Measurements from ENCODE around the gene NUDT22. TPM values are rescaled to one million over a fixed set of nuclear protein-coding genes. Genes with fewer than 3 reads are reported as not detected.
A peak's percentile ranks its signal among the peaks of the same experiment; 100 is the strongest.

NUDT22 gene
- polyA plus RNA-seq, 2 of the 4 experiments (the other 2 are of a cell fraction): 21.5 to 33.2 TPM

DNA sequence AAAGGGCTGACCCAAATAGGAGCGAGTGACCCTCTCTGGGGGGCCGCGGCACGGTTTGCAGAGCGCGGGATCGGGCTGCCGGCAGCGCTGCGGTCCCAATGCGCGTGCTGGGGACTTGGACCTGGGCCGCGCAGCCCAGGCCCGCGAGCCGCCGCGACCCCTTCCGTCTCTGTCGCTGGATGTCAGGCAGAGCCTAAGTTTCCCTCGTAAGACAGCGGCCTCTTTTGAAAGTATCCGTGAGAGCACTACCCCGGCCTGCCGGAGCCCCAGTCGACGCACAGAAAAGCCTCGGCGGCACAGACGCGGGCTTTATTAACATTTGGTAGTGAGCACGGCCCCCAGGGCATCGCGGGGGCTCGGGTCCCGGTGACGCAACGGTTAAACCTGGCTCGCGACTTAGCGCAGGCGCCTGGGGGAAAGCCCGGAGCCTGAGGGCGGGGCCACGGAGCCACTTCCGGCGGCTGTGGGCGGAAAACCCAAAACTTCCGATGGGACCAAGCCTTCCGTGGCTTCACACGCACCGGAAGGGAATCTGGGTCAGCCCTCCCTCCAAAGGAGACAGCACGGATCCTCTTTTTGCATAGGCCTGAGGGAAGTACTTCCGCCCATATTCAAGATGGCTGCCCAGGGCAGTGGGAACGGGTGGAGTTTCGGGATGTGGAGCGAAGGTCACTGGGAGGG is 43.6 kb downstream of the NUDT22 start (continued):
- TF ChIP-seq, protein P1, sequence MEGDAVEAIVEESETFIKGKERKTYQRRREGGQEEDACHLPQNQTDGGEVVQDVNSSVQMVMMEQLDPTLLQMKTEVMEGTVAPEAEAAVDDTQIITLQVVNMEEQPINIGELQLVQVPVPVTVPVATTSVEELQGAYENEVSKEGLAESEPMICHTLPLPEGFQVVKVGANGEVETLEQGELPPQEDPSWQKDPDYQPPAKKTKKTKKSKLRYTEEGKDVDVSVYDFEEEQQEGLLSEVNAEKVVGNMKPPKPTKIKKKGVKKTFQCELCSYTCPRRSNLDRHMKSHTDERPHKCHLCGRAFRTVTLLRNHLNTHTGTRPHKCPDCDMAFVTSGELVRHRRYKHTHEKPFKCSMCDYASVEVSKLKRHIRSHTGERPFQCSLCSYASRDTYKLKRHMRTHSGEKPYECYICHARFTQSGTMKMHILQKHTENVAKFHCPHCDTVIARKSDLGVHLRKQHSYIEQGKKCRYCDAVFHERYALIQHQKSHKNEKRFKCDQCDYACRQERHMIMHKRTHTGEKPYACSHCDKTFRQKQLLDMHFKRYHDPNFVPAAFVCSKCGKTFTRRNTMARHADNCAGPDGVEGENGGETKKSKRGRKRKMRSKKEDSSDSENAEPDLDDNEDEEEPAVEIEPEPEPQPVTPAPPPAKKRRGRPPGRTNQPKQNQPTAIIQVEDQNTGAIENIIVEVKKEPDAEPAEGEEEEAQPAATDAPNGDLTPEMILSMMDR (IDR thresholded peaks at IDR 0.05): peak; percentile 12; the same call in 1 of the 3 replicates
- TF ChIP-seq TP53 (CRISPR knock-in tag; IDR thresholded peaks at IDR 0.05): 0 out of 2 replicates have a peak, but pooled peaks have one; percentile 27
- TF ChIP-seq, protein P2, sequence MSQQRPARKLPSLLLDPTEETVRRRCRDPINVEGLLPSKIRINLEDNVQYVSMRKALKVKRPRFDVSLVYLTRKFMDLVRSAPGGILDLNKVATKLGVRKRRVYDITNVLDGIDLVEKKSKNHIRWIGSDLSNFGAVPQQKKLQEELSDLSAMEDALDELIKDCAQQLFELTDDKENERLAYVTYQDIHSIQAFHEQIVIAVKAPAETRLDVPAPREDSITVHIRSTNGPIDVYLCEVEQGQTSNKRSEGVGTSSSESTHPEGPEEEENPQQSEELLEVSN (IDR thresholded peaks at IDR 0.05; ENCODE audit: borderline replicate concordance, low read depth): peak; percentile 61; the same call in 1 of the 2 replicates

DNA sequence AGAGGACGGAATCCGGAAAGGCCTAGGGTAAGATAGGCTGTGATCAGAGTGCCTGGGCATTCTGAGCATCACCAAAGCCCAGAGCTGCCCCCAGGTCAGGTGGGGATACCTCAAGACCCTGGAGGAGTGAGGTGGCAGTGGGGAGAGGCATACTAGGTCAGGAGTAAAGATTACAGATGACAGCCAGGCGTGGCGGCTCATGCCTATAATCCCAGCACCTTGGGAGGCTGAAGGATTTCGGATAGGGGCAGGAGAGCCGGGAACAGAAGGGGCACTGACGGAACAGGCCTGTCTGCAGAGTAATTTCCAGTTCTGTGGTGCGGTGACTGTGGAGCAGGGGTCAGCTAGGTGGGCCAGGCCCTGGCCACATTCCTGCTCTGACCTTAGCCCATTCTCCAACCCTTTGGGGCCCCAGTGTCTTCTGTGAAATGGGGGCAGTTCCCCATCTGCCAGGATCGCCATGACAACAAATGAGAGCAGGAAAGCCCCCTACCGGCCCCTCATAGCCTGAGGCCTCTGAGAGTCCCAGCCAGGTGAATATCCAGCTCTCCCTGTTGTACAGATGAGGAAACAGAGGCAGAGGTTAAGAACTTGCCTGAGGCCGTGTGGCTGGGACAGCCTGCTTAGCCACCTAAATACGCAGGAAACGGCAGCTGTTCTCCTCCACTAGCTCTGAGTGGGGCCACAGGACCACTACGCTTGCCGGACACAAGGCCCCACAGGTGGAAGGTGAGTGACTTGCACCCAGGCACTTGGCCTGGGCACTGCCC is 49.1 kb downstream of the NUDT22 start:
- H3K4me3 ChIP-seq: no peak overlapping the region
- H3K9me3 ChIP-seq: no peaks in the 10 kb centered on the region
- H3K4me1 ChIP-seq: peaks cover 41% of the 10 kb centered on the region
- no peak for ATAC-seq
- no peak overlapping the region for H3K4me2 ChIP-seq
- WGBS (ENCODE audit: missing lambda C conversion rate): 90% methylated on average over 15 of the region's 15 CpGs
- no peak for DNase-seq (ENCODE audit: low read depth in 1 of 2, low spot score in 1 of 2)
- peak overlapping the region in 1 of 2 experiments; percentile 84; a peak in 3 of 6 replicates for H3K27ac ChIP-seq
- ChIA-PET POLR2A (no interaction called here), CTCF (interaction anchor here (1.0 to 20.5 kb wide), 9 partner anchors 9 to 437 kb away, joined by 3 to 448 read pairs (median 3); partner anchors contain the start of genes CATSPERZ, ESRRA, PLCB3 and PPP1R14B)
- no peak for FAIRE-seq
- TF ChIP-seq, protein P3, sequence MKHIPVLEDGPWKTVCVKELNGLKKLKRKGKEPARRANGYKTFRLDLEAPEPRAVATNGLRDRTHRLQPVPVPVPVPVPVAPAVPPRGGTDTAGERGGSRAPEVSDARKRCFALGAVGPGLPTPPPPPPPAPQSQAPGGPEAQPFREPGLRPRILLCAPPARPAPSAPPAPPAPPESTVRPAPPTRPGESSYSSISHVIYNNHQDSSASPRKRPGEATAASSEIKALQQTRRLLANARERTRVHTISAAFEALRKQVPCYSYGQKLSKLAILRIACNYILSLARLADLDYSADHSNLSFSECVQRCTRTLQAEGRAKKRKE (CRISPR knock-in tag; IDR thresholded peaks at IDR 0.05; ENCODE audit: low read depth): no peak
- no peak for TF ChIP-seq SREBF2 (IDR thresholded peaks at IDR 0.05)

GRCh38 chr11:64275841-64276240 is 49.8 kb downstream of the NUDT22 start:
- Histone ChIP-seq H3K4me2 (no peak overlapping the region; the same call in 2 of the 3 replicates), H3K27ac (peak overlapping the region in 1 of 2 experiments; percentile 84; a peak in 4 of 6 replicates), H3K9me3 (no peaks in the 10 kb centered on the region), H3K4me1 (peaks cover 41% of the 10 kb centered on the region), H3K4me3 (no peak overlapping the region)
- WGBS (ENCODE audit: missing lambda C conversion rate): 76% methylated on average over 2 of the region's 2 CpGs
- DNase-seq (ENCODE audit: low read depth in 1 of 2, low spot score in 1 of 2) (no peak), FAIRE-seq (no peak), ATAC-seq (no peak)
- POLR2A ChIA-PET: interaction anchor here (1.3 kb wide), 1 partner anchor 9 kb away, joined by 6 read pairs; no protein-coding TSS in a partner anchor
- CTCF ChIA-PET: interaction anchor here (0.8 to 20.5 kb wide), 12 partner anchors 11 to 438 kb away, joined by 3 to 448 read pairs (median 4); partner anchors contain the start of genes CATSPERZ, ESRRA, PLCB3 and PPP1R14B
- TF ChIP-seq, protein P4, sequence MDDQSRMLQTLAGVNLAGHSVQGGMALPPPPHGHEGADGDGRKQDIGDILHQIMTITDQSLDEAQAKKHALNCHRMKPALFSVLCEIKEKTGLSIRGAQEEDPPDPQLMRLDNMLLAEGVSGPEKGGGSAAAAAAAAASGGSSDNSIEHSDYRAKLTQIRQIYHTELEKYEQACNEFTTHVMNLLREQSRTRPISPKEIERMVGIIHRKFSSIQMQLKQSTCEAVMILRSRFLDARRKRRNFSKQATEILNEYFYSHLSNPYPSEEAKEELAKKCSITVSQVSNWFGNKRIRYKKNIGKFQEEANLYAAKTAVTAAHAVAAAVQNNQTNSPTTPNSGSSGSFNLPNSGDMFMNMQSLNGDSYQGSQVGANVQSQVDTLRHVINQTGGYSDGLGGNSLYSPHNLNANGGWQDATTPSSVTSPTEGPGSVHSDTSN (IDR thresholded peaks at IDR 0.05): no peak
- TF ChIP-seq CHD2 (IDR thresholded peaks at IDR 0.05; ENCODE audit: low read length, partially characterized antibody): no peak
- no peak for TF ChIP-seq TP53 (CRISPR knock-in tag; IDR thresholded peaks at IDR 0.05)
- no peak for TF ChIP-seq HDAC2 (IDR thresholded peaks at IDR 0.05)
- no peak for TF ChIP-seq NR3C1 (IDR thresholded peaks at IDR 0.05)
- TF ChIP-seq, protein P2 (IDR thresholded peaks at IDR 0.05; ENCODE audit: borderline replicate concordance, low read depth): no peak
- no peak for TF ChIP-seq RNF2 (IDR thresholded peaks at IDR 0.05; ENCODE audit: borderline replicate concordance, low read depth)
- TF ChIP-seq HEYL (CRISPR knock-in tag; IDR thresholded peaks at IDR 0.05): no peak
- no peak for TF ChIP-seq ESRRA (IDR thresholded peaks at IDR 0.05; ENCODE audit: borderline replicate concordance, low read length)
- TF ChIP-seq EHF (CRISPR knock-in tag; IDR thresholded peaks at IDR 0.05): no peak
- no peak for TF ChIP-seq KDM5A (IDR thresholded peaks at IDR 0.05)
- TF ChIP-seq MAZ (IDR thresholded peaks at IDR 0.05; ENCODE audit: borderline replicate concordance, low read depth, low read length): no peak
- TF ChIP-seq, protein P1 (IDR thresholded peaks at IDR 0.05): no peak
- no peak for TF ChIP-seq MYC (IDR thresholded peaks at IDR 0.05; ENCODE audit: borderline replicate concordance, low read length)
- TF ChIP-seq, protein P5, sequence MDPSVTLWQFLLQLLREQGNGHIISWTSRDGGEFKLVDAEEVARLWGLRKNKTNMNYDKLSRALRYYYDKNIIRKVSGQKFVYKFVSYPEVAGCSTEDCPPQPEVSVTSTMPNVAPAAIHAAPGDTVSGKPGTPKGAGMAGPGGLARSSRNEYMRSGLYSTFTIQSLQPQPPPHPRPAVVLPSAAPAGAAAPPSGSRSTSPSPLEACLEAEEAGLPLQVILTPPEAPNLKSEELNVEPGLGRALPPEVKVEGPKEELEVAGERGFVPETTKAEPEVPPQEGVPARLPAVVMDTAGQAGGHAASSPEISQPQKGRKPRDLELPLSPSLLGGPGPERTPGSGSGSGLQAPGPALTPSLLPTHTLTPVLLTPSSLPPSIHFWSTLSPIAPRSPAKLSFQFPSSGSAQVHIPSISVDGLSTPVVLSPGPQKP (IDR thresholded peaks at IDR 0.05; ENCODE audit: low read depth, low read length): no peak
- no peak for TF ChIP-seq BCL3 (IDR thresholded peaks at IDR 0.05)
- TF ChIP-seq POLR2AphosphoS2 (conservative IDR thresholded peaks at IDR 0.05; ENCODE audit: low read length): no peak
- no peak for TF ChIP-seq FOXS1 (CRISPR knock-in tag; IDR thresholded peaks at IDR 0.05)
